LHCN-M2 (cell line): ENCODE results near the gene COL5A1. TPM values are rescaled to one million over a fixed set of nuclear protein-coding genes. Genes with fewer than 3 reads are reported as not detected.

Source experiments
- DNase-seq: peaks from one replicate; pipeline ENCODE4 v3.0.0-alpha.2; 2012; ENCODE audit warnings: low read depth
- polyA plus RNA-seq: library from polyadenylated mRNA; unstranded; fragments of >200 nt; gene quantifications from one replicate; pipeline ENCODE4 v1.2.1, GENCODE V29; 2012; ENCODE audit warnings: missing spikeins
- total RNA-seq: library from RNA; depleted of rRNA; stranded (reverse); fragments of >200 nt; gene quantifications from 2 replicates; pipeline ENCODE4 v1.2.3, GENCODE V29; 2014; rRNA removed

The COL5A1 gene
- total RNA-seq, result 36.4 and 56.0 TPM in 2 replicates
- 140 TPM for polyA plus RNA-seq

GRCh38 chr9:134641173-134641989 is at the start of gene COL5A1:
COL5A1 (plus strand) TSS chr9:134641803; CDS start chr9:134642188, 385 bp downstream.
- peak; percentile 89 for DNase-seq

- peak; percentile 66 for DNase-seq
Measured at GRCh38 chr9:134592018-134592818, 49.4 kb upstream of the COL5A1 start.

GRCh38 chr9:134592819-134593200 is 48.8 kb upstream of the COL5A1 start:
- no peak for DNase-seq

- no peak for DNase-seq
Measured at GRCh38 chr9:134593286-134594077, 48.1 kb upstream of the COL5A1 start.

GRCh38 chr9:134594078-134594941 is 47.3 kb upstream of the COL5A1 start:
- no peak for DNase-seq

GRCh38 chr9:134595014-134595413 is 46.6 kb upstream of the COL5A1 start:
- DNase-seq, result no peak

GRCh38 chr9:134597041-134597913 is 44.3 kb upstream of the COL5A1 start:
- no peak for DNase-seq

GRCh38 chr9:134597957-134598883 is 43.4 kb upstream of the COL5A1 start:
- no peak for DNase-seq

GRCh38 chr9:134598884-134599245 is 42.7 kb upstream of the COL5A1 start:
- no peak for DNase-seq

GRCh38 chr9:134600371-134600770 is 41.2 kb upstream of the COL5A1 start:
- no peak for DNase-seq

- DNase-seq, result no peak
Measured at GRCh38 chr9:134600836-134601638, 40.6 kb upstream of the COL5A1 start.

- DNase-seq, result no peak
Measured at GRCh38 chr9:134601764-134602163, 39.8 kb upstream of the COL5A1 start.

- peak; percentile 89 for DNase-seq
Measured at GRCh38 chr9:134602547-134603362, 38.8 kb upstream of the COL5A1 start.

GRCh38 chr9:134604834-134605233 is 36.8 kb upstream of the COL5A1 start:
- DNase-seq, result no peak

GRCh38 chr9:134605351-134605965 is 36.1 kb upstream of the COL5A1 start:
- no peak for DNase-seq

GRCh38 chr9:134605966-134606357 is 35.6 kb upstream of the COL5A1 start:
- DNase-seq, result no peak
